ENCODE data around the gene S100PBP.

S100PBP gene

GRCh38 chr1:32881871-32882850 is 64.7 kb downstream of the S100PBP start:
- H3K4me3 ChIP-seq (ENCODE audit: low read length, poor library complexity, severe bottlenecking) = no peak overlapping the region
- H3K79me2 ChIP-seq (ENCODE audit: insufficient read depth, low read length) = no peaks in the 10 kb centered on the region
- H3K9me2 ChIP-seq (replicated peaks; ENCODE audit: low read depth, low read length) = no peaks in the 10 kb centered on the region
- no peaks in the 10 kb centered on the region for H3K9me3 ChIP-seq (ENCODE audit: insufficient read depth, low read depth, low read length)
- H3K9ac ChIP-seq (ENCODE audit: low read depth, low read length, poor library complexity, severe bottlenecking) = no peak overlapping the region
- no peaks in the 10 kb centered on the region for H3F3A ChIP-seq (ENCODE audit: low read depth)
- H2AFZ ChIP-seq (ENCODE audit: low read length) = no peak overlapping the region
- H4K20me1 ChIP-seq (ENCODE audit: insufficient read depth, low read length, poor library complexity, severe bottlenecking) = no peaks in the 10 kb centered on the region
- no peaks in the 10 kb centered on the region for H3K27me3 ChIP-seq (ENCODE audit: insufficient read depth, low read length, poor library complexity, severe bottlenecking)
- TF ChIP-seq EZH2phosphoT487 (IDR thresholded peaks at IDR 0.05; ENCODE audit: borderline replicate concordance) (no peak), CTCF (conservative IDR thresholded peaks at IDR 0.05; ENCODE audit: low read length) (no peak)
- no peak overlapping the region for H3K4me2 ChIP-seq (ENCODE audit: low read depth, low read length, poor library complexity, severe bottlenecking)
- no peaks in the 10 kb centered on the region for H3K36me3 ChIP-seq (ENCODE audit: insufficient read depth, low read length)
- H3K4me1 ChIP-seq (ENCODE audit: insufficient read depth, low read length, poor library complexity, severe bottlenecking) = no peaks in the 10 kb centered on the region

- Histone ChIP-seq H3K79me2 (ENCODE audit: insufficient read depth, low read length) (no peaks in the 10 kb centered on the region), H3K27me3 (ENCODE audit: insufficient read depth, low read length, poor library complexity, severe bottlenecking) (no peaks in the 10 kb centered on the region), H3F3A (ENCODE audit: low read depth) (no peaks in the 10 kb centered on the region), H3K4me2 (ENCODE audit: low read depth, low read length, poor library complexity, severe bottlenecking) (no peak overlapping the region), H3K9ac (ENCODE audit: low read depth, low read length, poor library complexity, severe bottlenecking) (no peak overlapping the region), H3K9me2 (replicated peaks; ENCODE audit: low read depth, low read length) (no peaks in the 10 kb centered on the region), H3K4me1 (ENCODE audit: insufficient read depth, low read length, poor library complexity, severe bottlenecking) (no peaks in the 10 kb centered on the region), H3K4me3 (ENCODE audit: low read length, poor library complexity, severe bottlenecking) (no peak overlapping the region), H3K9me3 (ENCODE audit: insufficient read depth, low read depth, low read length) (no peaks in the 10 kb centered on the region), H2AFZ (ENCODE audit: low read length) (no peak overlapping the region), H3K36me3 (ENCODE audit: insufficient read depth, low read length) (no peaks in the 10 kb centered on the region), H4K20me1 (ENCODE audit: insufficient read depth, low read length, poor library complexity, severe bottlenecking) (no peaks in the 10 kb centered on the region)
- TF ChIP-seq CTCF (conservative IDR thresholded peaks at IDR 0.05; ENCODE audit: low read length) = no peak
- TF ChIP-seq EZH2phosphoT487 (IDR thresholded peaks at IDR 0.05; ENCODE audit: borderline replicate concordance) = no peak
These were observed 66.0 kb downstream of the S100PBP start for GRCh38 chr1:32883338-32884031.

GRCh38 chr1:32884032-32884372 is 66.5 kb downstream of the S100PBP start:
- H3K4me1 ChIP-seq (ENCODE audit: insufficient read depth, low read length, poor library complexity, severe bottlenecking) = no peaks in the 10 kb centered on the region
- no peak overlapping the region for H3K4me2 ChIP-seq (ENCODE audit: low read depth, low read length, poor library complexity, severe bottlenecking)
- no peak overlapping the region for H3K9ac ChIP-seq (ENCODE audit: low read depth, low read length, poor library complexity, severe bottlenecking)
- no peaks in the 10 kb centered on the region for H3K36me3 ChIP-seq (ENCODE audit: insufficient read depth, low read length)
- TF ChIP-seq CTCF (conservative IDR thresholded peaks at IDR 0.05; ENCODE audit: low read length) (no peak), EZH2phosphoT487 (IDR thresholded peaks at IDR 0.05; ENCODE audit: borderline replicate concordance) (no peak)
- no peaks in the 10 kb centered on the region for H4K20me1 ChIP-seq (ENCODE audit: insufficient read depth, low read length, poor library complexity, severe bottlenecking)
- no peaks in the 10 kb centered on the region for H3K9me3 ChIP-seq (ENCODE audit: insufficient read depth, low read depth, low read length)
- no peak overlapping the region for H2AFZ ChIP-seq (ENCODE audit: low read length)
- no peaks in the 10 kb centered on the region for H3K79me2 ChIP-seq (ENCODE audit: insufficient read depth, low read length)
- no peaks in the 10 kb centered on the region for H3F3A ChIP-seq (ENCODE audit: low read depth)
- no peaks in the 10 kb centered on the region for H3K27me3 ChIP-seq (ENCODE audit: insufficient read depth, low read length, poor library complexity, severe bottlenecking)
- H3K4me3 ChIP-seq (ENCODE audit: low read length, poor library complexity, severe bottlenecking) = no peak overlapping the region
- no peaks in the 10 kb centered on the region for H3K9me2 ChIP-seq (replicated peaks; ENCODE audit: low read depth, low read length)

Data from Loucy (cell line).